Duodenal mucosa (tissue), 2 donors: ENCODE results near the gene CTTNBP2NL.
A peak's percentile ranks its signal among the peaks of the same experiment; 100 is the strongest.
"Not testable (repeated sequence)": the region's sequence is repeated elsewhere in the genome, so short reads cannot be mapped to it uniquely, and the experiment has no call there.

Source experiments
- H3K27ac ChIP-seq: one replicate; pipeline ENCODE4 v1.7.0; 2013; ENCODE audit warnings: low read depth, low read length
- H3K27me3 ChIP-seq, 2 donors: one replicate each; pipeline ENCODE4 v1.7.0; 2013; ENCODE audit warnings: low read length in 2 of 2, control low read depth in 1 of 2; ENCODE audit not compliant: insufficient read depth in 2 of 2, control insufficient read depth in 1 of 2
- H3K36me3 ChIP-seq, 2 donors: one replicate each; pipeline ENCODE4 v1.7.0; 2013; ENCODE audit warnings: low read length in 2 of 2, control low read depth in 1 of 2; ENCODE audit not compliant: insufficient read depth in 2 of 2, control insufficient read depth in 1 of 2
- H3K4me1 ChIP-seq, 2 donors: one replicate each; pipeline ENCODE4 v1.7.0; 2013; ENCODE audit warnings: low read length in 2 of 2, control low read depth in 1 of 2; ENCODE audit not compliant: insufficient read depth in 2 of 2, control insufficient read depth in 1 of 2
- H3K4me3 ChIP-seq, 2 donors: one replicate each; pipeline ENCODE4 v1.7.0; 2013; ENCODE audit warnings: low read length in 2 of 2, low read depth in 1 of 2
- H3K9ac ChIP-seq, 2 donors: one replicate each; pipeline ENCODE4 v1.7.0; 2013; ENCODE audit warnings: low read length in 2 of 2, low read depth in 1 of 2
- H3K9me3 ChIP-seq, 2 donors: one replicate each; pipeline ENCODE4 v1.7.0; 2013; ENCODE audit warnings: low read length in 2 of 2, control low read depth in 1 of 2; ENCODE audit not compliant: control insufficient read depth in 1 of 2

Gene CTTNBP2NL

DNA sequence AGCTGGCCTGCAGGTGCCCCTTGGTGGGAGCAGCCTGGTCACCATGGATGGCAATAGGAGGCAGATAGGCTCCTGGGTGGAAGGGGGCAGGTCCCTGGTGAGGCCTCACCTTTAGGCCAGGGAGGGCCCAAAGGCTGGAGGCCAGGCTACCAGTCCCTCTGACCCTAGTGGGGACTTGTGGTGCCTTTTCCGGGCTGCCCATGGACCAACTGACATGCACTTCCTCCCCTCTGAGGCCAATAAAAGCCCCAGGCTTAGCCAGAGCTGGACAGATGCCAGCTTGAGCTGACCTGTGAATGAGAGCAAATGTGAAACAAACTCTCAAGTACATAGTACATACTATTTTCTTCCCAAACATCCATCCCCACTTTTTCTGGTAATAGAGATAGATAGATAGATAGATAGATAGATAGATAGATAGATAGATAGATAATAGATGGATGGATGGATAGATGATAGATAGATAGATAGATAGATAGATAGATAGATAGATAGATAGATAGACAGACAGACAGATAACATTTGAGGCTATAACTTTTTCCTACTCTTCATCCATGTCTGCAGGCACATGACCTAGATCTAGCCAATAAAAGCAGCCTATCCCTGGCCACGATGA lies 9.2 kb upstream of the CTTNBP2NL start:
- H3K27me3 ChIP-seq = no peaks in the 10 kb centered on the region
- no peaks in the 10 kb centered on the region for H3K9me3 ChIP-seq
- no peak overlapping the region for H3K9ac ChIP-seq
- H3K36me3 ChIP-seq = no peaks in the 10 kb centered on the region
- no peak overlapping the region for H3K27ac ChIP-seq
- no peak overlapping the region for H3K4me3 ChIP-seq
- peaks cover 6% of the 10 kb centered on the region in 2 donors for H3K4me1 ChIP-seq

DNA sequence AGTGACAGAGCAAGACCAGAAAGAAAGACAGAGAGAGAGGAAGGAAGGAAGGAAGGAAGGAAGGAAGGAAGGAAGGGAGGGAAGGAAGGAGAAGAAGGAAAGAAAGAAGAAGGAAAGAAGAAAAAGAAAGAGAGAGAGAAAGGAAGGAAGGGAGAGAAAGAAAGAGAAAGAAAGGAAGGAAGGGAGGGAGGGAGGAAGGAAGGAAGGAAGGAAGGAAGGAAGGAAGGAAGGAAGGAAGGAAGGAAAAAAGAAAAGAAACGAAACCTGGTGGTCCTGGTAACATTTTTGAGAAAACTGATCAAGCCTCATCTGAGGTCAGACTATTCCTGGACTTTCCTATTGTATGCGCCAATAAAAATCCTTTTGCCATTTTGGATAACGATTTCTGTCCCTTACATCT lies 8.2 kb upstream of the CTTNBP2NL start:
- Histone ChIP-seq H3K27ac (no peak overlapping the region), H3K27me3 (no peaks in the 10 kb centered on the region), H3K9ac (no peak overlapping the region), H3K36me3 (no peaks in the 10 kb centered on the region), H3K4me3 (no peak overlapping the region), H3K9me3 (no peaks in the 10 kb centered on the region), H3K4me1 (peaks cover 6% of the 10 kb centered on the region in 2 donors)

DNA sequence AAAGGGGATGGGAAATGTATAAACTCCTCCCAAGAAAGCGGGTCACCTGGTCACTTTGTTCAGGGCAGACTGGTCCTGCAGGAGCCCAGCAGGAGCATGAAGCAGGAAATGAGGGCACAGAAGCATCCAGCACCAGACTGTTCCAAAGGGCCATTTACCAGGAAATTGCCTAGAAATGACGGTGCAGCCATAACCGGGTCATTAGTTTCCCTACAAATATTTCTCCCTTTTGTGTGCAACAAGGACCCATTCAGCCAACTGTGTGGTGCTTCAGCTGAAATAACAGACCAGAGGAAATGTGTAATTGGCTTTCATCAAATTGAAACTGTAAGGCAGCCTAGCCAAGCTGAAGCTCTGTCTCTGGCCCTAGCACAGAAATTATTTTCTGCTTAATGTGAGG lies 7.6 kb upstream of the CTTNBP2NL start:
- no peaks in the 10 kb centered on the region for H3K36me3 ChIP-seq
- no peaks in the 10 kb centered on the region for H3K27me3 ChIP-seq
- H3K27ac ChIP-seq = no peak overlapping the region
- no peaks in the 10 kb centered on the region for H3K9me3 ChIP-seq
- no peak overlapping the region for H3K9ac ChIP-seq
- H3K4me3 ChIP-seq = no peak overlapping the region
- peaks cover 7 to 8% of the 10 kb centered on the region in 2 donors for H3K4me1 ChIP-seq

DNA sequence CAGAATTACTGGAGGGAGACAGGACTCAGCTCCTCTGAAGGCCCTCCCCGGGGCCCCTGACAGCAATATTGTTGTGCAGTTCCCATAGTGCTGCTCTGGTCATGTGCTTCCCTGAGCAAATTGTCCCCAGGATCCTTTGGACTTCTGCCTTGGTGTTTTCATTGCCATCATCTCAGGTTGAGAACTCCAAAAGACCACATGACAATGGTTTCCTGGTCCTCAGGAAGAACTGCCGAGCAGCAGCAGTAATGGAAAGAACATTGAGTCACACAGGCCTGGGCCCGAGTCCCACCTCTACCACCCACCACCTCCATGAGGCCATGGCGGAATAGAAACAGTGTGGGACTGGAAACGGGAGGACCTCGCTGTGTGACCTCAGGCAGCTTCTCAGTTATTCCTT lies 6.3 kb upstream of the CTTNBP2NL start:
- no peak overlapping the region for H3K27ac ChIP-seq

DNA sequence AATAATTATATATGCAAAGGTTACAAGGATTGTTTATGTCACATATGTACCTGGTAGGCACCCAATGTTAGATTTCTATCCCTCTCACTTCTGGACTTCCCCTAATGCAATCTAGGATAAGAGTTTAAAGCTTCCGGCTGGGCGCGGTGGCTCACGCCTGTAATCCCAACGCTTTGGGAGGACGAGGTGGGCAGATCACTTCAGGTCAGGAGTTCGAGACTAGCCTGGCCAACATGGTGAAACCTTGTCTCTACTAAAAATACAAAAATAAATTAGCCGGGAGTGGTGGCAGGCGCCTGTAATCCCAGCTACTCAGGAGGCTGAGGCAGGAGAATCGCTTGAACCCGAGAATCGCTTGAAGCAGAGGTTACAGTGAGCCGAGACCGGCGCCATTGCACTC lies 5.7 kb upstream of the CTTNBP2NL start:
- H3K4me3 ChIP-seq = peak overlapping the region; percentile 53 to 76
- H3K9ac ChIP-seq = peak overlapping the region; percentile 21 to 48
- H3K27ac ChIP-seq = not testable (repeated sequence)

More for the DNA sequence above, 6.3 kb upstream of the CTTNBP2NL start:
- Histone ChIP-seq H3K4me1 (peaks cover 16 to 17% of the 10 kb centered on the region in 2 donors), H3K27me3 (no peaks in the 10 kb centered on the region), H3K4me3 (no peak overlapping the region), H3K9ac (no peak overlapping the region), H3K9me3 (no peaks in the 10 kb centered on the region), H3K36me3 (no peaks in the 10 kb centered on the region)

DNA sequence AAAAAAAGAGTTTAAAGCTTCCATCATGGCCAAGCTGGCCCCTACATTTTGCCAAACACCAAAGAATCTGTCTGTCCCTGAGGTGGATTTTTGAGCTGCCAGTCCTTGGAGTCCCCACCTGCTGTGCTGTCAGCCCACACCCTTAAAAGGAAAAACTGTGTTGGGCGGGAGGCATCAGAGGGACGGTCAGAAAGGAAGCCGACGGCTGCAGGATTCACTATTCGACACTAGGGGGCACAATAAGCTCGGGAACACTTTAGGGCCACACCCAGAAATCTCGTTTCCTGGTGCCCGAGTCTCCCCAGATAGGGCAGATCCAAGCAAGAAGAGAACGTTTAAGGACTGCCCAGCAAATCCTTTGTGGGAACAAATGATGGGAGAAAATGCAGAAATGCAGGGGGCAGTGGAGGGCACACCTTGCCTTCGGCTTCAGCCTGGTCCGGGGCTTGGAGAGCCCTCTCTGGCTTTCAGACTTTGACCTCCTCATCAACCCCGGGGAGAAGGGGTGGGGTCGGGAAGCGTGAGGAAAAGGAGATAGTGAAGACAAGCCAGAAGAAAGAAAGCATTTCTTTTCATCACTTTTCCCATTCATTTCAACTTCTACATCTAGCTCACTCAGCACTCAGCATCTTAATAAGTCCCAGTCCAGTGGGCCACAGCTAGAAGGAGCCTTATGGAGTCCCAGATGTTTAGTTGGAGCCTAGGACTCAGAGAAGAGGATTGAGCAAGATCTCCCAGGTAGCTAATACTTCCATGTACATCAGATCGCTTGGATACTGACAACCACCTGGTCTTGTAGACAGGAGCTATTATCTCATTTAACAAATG lies 5.0 kb upstream of the CTTNBP2NL start:
- Histone ChIP-seq H3K27me3 (no peaks in the 10 kb centered on the region), H3K4me1 (peaks cover 25 to 28% of the 10 kb centered on the region in 2 donors), H3K36me3 (no peaks in the 10 kb centered on the region), H3K9me3 (no peaks in the 10 kb centered on the region), H3K27ac (peak overlapping the region; percentile 40), H3K9ac (peak overlapping the region; percentile 21 to 48), H3K4me3 (peak overlapping the region; percentile 58 to 76)

More for the DNA sequence above, 5.7 kb upstream of the CTTNBP2NL start:
- not testable (repeated sequence) for H3K36me3 ChIP-seq, H3K27me3 ChIP-seq, H3K9me3 ChIP-seq
- peaks cover 23% of the 10 kb centered on the region in 2 donors for H3K4me1 ChIP-seq

DNA sequence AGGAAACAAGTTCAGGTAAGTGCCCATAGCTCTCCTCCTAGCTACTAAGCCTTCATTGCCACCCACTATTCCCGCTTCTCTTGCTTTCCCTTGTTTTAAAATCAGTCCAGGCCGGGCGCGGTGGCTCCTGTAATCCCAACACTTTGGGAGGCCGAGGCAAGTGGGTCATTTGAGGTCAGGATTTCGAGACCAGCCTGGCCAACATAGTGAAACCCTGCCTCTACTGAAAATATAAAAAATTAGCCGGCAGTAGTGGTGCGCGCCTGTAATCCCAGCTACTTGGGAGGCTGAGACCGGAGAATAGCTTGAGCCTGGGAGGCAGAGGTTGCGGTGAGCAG lies 4.4 kb upstream of the CTTNBP2NL start:
- no peaks in the 10 kb centered on the region for H3K9me3 ChIP-seq
- peaks cover 25 to 28% of the 10 kb centered on the region in 2 donors for H3K4me1 ChIP-seq
- peak overlapping the region in 1 of 2 donors; percentile 48 for H3K9ac ChIP-seq
- H3K27ac ChIP-seq = no peak overlapping the region
- H3K36me3 ChIP-seq = no peaks in the 10 kb centered on the region
- H3K27me3 ChIP-seq = no peaks in the 10 kb centered on the region
- H3K4me3 ChIP-seq = peak overlapping the region; percentile 58 to 76

DNA sequence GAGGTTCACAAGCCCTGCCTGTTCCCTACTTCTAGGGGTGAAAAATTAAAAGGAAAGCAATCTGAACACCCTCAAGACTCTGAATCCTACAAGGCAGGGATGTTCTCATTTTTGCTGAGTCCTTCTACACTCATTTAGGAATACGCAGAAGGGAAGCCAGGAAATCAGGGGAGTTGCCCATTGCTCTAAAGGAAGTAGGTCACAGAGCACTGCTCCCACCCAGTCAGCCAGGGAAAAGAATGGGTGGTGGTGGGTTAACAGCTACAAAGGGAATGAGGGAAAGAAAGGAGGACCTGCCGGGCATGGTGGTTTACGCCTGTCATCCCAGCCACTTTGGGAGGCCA lies 2.4 kb upstream of the CTTNBP2NL start:
- peak overlapping the region; percentile 49 for H3K27ac ChIP-seq
- no peaks in the 10 kb centered on the region for H3K36me3 ChIP-seq
- H3K9ac ChIP-seq = peak overlapping the region in 1 of 2 donors; percentile 26
- H3K4me3 ChIP-seq = peak overlapping the region; percentile 6 to 12
- no peaks in the 10 kb centered on the region for H3K9me3 ChIP-seq
- H3K4me1 ChIP-seq = peaks cover 34 to 38% of the 10 kb centered on the region in 2 donors
- no peaks in the 10 kb centered on the region for H3K27me3 ChIP-seq

DNA sequence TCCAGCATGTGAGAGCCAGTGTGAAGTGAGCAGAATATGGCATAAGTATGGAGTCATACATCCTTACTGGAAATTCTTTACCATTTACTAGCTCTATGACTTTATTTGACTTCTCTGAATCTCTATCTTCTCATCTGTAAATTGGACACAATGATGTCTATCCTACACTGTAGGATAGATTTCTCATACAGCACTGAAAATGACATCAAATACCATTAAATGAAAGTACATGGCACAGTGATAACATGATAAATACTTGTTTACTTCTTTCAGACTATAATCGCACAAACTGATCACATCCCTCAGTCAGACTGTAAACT lies 1.3 kb upstream of the CTTNBP2NL start:
- no peaks in the 10 kb centered on the region for H3K36me3 ChIP-seq
- no peaks in the 10 kb centered on the region for H3K27me3 ChIP-seq
- H3K4me1 ChIP-seq = peaks cover 34 to 38% of the 10 kb centered on the region in 2 donors
- H3K27ac ChIP-seq = peak overlapping the region; percentile 92
- peak overlapping the region; percentile 21 to 73 for H3K9ac ChIP-seq
- H3K9me3 ChIP-seq = no peaks in the 10 kb centered on the region
- peak overlapping the region; percentile 37 to 58 for H3K4me3 ChIP-seq

DNA sequence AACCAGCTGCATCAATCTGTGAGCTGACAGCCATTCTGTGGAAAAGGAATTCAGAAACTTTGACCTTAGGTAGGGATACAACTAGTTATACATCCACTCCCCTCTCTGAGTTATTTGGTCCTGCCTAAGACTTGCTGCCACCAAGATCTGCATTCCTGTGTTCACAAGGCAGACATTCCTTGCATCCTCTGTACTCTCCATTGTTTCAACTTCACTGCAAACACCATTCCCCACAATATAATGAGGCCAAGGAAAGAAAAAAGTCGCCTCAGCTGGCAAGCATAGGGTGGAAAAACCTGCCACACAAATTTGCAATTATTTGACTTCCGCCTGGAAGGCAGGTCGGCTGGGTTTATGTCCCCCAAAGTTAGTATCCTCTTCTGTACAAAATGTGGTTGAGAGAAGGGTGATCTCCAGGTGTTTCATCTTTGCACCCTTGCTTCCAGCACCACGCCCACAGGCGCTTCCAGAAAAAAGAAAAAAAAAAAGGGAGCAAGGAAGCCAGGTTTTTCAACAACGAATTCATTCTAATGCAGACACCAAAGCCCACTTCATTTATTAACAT lies 676 bp upstream of the CTTNBP2NL start:
- H3K9ac ChIP-seq = peak overlapping the region; percentile 79 to 88

More for the DNA sequence above, 676 bp upstream of the CTTNBP2NL start:
- Histone ChIP-seq H3K27ac (peak overlapping the region; percentile 85), H3K9me3 (no peaks in the 10 kb centered on the region), H3K4me1 (peaks cover 34 to 38% of the 10 kb centered on the region in 2 donors), H3K36me3 (no peaks in the 10 kb centered on the region), H3K27me3 (no peaks in the 10 kb centered on the region), H3K4me3 (peak overlapping the region; percentile 94 to 100)
